HG02884 (cell line): ENCODE measurements around the gene KIF26B.

ENCODE experiments used
- ATAC-seq: cut with Tn5 transposase; IDR thresholded peaks from one replicate; pipeline ENCODE4 v1.9.1; 2021; ENCODE audit warnings: mild to moderate bottlenecking, moderate library complexity; ENCODE audit not compliant: unreplicated experiment

Gene KIF26B

GRCh38 chr1:245234217-245235081 lies 79.7 kb downstream of the KIF26B start:
- ATAC-seq, result no peak

- no peak for ATAC-seq
Observed at GRCh38 chr1:245235156-245235555, 80.4 kb downstream of the KIF26B start.

- ATAC-seq, result no peak
Observed at GRCh38 chr1:245240648-245241165, 85.9 kb downstream of the KIF26B start.

GRCh38 chr1:245241526-245242130 lies 86.8 kb downstream of the KIF26B start:
- ATAC-seq, result no peak

GRCh38 chr1:245242989-245243388 lies 88.2 kb downstream of the KIF26B start:
- ATAC-seq, result no peak

- ATAC-seq, result no peak
Observed at GRCh38 chr1:245245021-245245667, 90.4 kb downstream of the KIF26B start.

GRCh38 chr1:245246433-245246832 lies 91.6 kb downstream of the KIF26B start:
- ATAC-seq, result no peak

- ATAC-seq, result no peak
Observed at GRCh38 chr1:245247356-245247755, 92.6 kb downstream of the KIF26B start.

- no peak for ATAC-seq
Observed at GRCh38 chr1:245247801-245248200, 93.0 kb downstream of the KIF26B start.

GRCh38 chr1:245248231-245248731 lies 93.5 kb downstream of the KIF26B start:
- ATAC-seq, result no peak

GRCh38 chr1:245255783-245256182 lies 101.0 kb downstream of the KIF26B start:
- no peak for ATAC-seq

- no peak for ATAC-seq
Observed at GRCh38 chr1:245256528-245256927, 101.7 kb downstream of the KIF26B start.

- no peak for ATAC-seq
Observed at GRCh38 chr1:245258271-245258920, 103.6 kb downstream of the KIF26B start.

GRCh38 chr1:245260110-245260882 lies 105.5 kb downstream of the KIF26B start:
- no peak for ATAC-seq

GRCh38 chr1:245260883-245261282 lies 106.1 kb downstream of the KIF26B start:
- no peak for ATAC-seq

GRCh38 chr1:245261786-245262185 lies 107.0 kb downstream of the KIF26B start:
- ATAC-seq, result no peak

- ATAC-seq, result no peak
Observed at GRCh38 chr1:245263529-245264095, 108.8 kb downstream of the KIF26B start.

GRCh38 chr1:245264226-245264625 lies 109.4 kb downstream of the KIF26B start:
- ATAC-seq, result no peak

GRCh38 chr1:245266105-245266504 lies 111.3 kb downstream of the KIF26B start:
- ATAC-seq, result no peak

GRCh38 chr1:245270063-245270462 lies 115.3 kb downstream of the KIF26B start:
- no peak for ATAC-seq
